Left lobe of liver (tissue), 2 donors: ENCODE measurements around the gene SBSN. TPM values are rescaled to one million over a fixed set of nuclear protein-coding genes. Genes with fewer than 3 reads are reported as not detected.
A peak's percentile ranks its signal among the peaks of the same experiment; 100 is the strongest.

Experiments
- ATAC-seq: fragments of 200-7000 bp; cut with Tn5 transposase; one replicate; pipeline ENCODE4 v1.9.1; 2020; ENCODE audit warnings: mild to moderate bottlenecking, moderate library complexity
- DNase-seq: peaks from one replicate; pipeline ENCODE4 v3.0.0-alpha.2; 2020; ENCODE audit warnings: low spot score
- total RNA-seq: library from RNA; stranded (reverse); gene quantifications from one replicate; pipeline ENCODE4 v1.2.1, GENCODE V29; 2021
- donor health status: DM: no; HTN: no; CAD: no; lungs with moderate emphysema.
- donor health status: DM: no; HTN: yes; CAD: no.

The SBSN gene
- total RNA-seq, 1 donor from 2014 or later: not detected

DNA sequence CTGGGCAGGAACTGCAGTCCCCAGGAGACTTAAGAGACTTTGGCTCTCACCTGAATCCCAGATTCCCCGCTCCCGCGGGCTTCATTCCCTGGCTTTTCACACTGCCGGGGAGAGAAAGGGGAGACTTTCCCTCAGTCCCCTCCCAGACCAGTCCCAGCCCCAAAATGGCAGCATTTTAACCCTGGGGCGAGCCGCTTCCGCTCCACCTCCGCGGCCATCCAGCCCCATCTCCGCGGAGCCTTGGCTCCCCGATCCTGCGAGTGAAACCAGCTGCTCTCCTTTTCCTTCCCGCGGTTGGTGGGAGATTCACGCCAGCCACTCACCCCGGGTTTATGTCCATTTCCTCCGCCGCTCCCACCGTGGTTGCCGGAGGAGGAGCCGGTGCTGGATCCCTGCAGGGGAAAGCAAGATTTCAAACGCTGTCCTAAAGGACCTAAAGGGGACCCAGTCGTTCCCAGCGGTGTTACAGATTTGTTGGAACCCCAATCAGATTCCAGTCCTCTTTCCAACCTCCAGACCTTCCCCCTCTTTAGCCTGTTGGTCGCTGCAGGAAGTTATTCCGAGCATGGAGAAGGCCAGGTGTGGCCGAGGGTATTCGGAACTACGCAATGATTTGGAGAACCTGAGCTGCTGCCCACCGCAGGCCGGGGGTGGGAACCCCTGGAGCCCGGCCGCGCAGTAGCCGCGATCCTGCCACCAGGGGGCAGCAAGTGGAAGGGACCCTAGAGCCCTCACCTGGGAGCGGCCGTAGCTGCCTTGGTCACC lies 18.1 kb downstream of the SBSN start:
- ATAC-seq (peak; percentile 94), DNase-seq (peak; percentile 71)

DNA sequence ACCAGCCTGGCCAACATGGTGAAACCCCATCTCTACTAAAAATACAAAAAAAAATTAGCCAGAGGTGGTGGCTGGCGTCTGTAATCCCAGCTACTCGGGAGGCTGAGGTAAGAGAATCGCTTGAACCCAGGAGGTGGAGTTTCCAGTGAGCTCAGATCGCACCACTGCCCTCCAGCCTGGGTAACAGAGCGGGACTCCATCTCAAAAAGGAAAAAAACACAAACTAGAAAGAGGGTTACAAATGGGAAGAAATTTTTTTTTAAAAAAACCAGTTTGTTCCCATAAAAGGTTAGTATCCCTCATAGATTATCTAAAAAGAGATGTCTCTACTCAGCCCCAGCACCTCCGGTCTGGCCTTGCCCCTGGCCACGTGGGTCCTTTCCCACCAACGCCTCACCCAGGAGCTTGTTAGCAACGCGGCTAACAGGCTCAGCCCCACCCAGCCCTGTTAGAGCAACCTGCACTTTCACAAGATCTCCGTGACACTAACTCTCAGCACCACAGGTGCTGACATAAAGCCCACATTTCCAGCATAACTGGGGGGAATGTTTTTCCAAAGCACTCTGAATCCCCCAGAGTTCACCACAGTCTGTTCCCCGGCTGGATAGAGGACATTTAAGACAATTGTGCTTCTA lies 19.0 kb downstream of the SBSN start:
- ATAC-seq: peak; percentile 28
- no peak for DNase-seq

DNA sequence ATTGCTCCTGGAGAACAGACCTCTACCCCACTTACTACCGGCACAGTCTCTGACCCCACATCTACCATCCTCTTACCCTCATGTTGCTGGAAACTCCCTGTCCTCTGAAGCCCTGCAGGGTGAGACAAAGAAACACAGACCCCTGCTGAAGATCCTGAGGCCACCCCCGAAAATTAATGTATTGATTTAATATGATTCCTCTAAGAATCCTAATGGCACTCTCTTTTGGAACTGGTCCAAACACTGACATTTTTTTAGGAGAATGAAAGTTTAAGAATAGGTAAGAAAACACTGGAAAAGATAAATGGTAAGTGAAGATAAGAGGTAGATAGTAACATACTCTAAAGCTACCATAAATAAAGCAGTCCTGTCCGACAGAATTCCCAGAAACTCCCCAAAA lies 20.0 kb downstream of the SBSN start:
- DNase-seq: no peak
- no peak for ATAC-seq

DNA sequence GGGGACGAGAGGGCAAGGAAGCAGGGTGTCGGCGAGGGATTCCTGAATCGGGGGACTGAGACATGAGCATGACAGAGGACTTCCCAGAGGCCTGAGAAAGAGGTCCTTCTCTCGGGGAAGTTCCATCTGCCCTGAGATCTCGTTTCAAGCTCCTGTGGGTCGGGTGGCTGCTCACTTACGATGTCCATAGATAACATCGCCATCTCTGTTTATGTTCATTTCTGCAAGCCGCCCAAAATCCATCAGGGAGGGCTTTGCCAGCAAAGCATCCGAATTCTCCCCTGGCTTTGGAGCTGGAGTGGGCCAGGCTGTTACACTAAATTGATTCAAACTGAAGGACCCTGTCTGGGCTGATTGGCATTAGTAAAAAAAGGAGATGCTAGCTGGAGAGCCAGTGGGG lies 20.6 kb downstream of the SBSN start:
- DNase-seq (no peak), ATAC-seq (no peak)

DNA sequence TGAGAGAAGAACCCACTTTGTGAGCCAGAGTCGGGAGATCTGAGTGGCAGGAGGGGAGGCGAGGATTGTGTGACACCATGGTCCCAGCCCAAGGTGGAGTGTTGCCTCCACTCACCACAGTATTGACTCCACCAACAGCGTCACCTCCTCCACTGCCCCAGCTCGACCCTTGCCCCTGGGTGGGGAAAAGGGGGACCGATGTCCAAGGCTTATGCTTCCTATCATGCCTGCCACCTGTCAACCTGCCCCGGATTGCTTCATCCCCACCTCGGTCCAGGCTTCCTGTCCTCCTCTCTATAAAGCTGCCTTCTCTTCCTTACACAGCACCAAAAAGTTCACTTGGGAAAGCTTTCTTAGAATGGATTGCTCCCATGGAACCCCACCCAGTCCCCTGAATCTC lies 22.1 kb downstream of the SBSN start:
- DNase-seq (no peak), ATAC-seq (no peak)

DNA sequence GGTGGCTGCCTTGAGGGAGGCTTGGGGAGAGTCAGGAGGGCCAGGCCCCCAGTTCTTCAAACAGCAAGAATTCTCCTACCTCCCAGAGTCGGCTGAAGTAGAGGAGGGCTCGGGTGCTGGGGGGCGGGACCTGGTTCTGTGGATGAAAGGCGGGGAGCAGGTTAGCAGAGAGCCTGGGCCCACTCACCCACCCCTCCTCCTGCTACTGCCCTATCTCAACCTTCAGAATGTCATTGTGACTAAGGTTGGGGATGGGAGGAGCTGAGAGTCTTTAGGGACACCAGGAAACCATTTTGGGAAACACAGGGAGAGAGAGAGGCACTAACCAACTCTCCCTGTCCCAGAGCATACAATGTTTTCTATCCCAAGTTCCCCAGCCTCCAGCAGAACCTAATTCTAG lies 25.4 kb downstream of the SBSN start:
- ATAC-seq (no peak), DNase-seq (no peak)

DNA sequence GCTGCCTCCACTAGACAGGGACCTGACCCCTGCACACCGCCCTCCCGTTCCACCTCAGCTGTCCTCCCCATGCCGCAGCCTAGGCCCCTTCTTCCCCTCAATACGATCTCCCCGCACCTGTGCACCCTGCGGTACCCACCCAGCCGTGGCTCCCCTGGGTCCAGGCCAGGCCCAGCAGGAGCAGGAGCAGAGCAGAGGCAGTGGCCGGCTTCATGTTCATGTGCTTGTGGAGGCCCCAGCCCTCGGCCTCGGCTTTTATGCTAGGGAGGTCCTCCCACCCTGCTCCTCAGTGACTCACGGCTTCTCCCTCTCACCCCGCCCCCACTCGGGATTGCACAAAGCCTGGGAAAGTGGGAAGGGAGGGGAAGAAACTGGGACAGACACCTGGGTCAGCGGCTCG lies 26.4 kb downstream of the SBSN start:
- ATAC-seq (no peak), DNase-seq (no peak)

DNA sequence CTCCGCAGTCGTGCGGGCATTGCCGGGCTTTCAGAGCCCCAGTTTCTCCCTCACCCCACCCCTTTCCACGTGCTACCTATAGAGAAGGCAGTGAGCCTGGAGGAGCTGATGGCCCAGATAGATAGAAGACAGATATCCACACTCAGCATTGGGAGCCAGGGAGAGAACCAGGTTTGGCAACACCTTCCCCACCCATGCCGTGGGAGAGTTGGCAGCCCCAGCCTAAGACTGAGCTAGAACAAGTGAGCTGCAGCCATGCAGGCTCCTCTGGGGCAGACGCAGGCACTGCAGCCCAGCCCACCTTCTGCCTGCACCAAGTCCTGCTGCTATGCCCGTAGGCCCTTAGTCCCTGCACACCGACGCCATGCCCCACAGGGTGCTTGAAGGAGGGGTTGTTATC lies 27.5 kb downstream of the SBSN start:
- ATAC-seq: no peak
- DNase-seq: no peak

DNA sequence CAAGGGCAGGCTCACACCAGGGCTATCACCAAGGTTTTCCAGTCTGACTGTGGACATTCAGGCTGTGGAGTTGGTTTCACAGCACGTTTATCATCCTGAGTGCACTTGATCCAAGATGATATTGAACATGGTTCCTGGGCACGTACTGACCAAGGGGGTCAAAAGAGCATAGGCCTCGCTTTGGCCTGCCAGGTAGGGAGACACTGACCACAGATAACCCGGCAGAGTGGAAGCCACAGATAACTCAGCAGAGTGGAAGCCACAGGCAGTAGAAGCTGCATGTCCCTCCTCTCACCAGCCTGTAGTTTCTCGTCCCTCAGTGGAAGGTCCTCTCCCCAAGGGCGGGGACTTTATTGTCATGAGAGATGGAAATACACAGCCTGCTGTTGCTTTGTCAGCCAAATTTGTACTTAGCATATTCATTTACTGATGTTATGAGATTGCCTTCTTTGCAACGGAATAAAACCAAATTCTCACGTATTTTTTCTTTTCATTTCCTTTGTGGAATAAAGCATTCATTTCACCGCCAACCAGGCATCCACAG lies 29.1 kb downstream of the SBSN start:
- no peak for DNase-seq
- ATAC-seq: peak; percentile 59

DNA sequence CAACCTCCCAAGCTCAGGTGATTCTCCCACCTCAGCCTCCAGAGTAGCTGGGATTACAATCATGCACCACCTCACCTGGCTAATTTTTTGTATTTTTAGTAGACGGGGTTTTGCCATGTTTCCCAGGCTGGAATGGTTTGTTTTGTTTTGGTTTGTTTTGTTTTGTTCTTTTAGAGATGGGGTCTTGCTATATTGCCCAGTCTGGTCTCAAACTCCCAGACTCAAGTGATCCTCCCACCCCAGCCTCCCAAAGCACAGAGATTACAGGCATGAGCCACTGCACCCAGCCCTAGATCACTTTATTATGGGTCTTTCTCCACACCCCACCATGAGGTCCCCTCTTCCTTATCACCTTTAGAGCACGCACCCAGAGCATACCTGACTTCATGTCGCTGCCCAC lies 29.9 kb downstream of the SBSN start:
- DNase-seq (no peak), ATAC-seq (no peak)

DNA sequence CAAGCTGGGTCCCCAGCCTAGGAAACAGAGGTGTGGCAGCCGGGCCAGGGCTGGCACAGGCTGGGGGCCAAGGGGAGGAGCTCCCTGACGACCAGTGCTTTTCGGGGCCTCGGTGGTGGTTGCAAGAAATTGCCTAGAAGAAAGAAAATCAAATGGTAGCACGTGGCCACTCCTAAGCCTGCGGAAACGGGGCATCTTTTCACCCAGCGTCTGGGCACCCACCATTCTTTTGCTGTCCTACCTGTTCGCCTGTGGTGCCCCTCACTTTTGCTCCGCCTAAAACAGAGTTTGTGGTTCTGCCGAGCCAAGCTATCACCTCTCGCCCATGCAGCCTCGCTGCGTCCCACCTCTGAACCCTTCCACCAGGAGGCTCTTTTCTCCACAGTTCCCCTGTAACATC lies 30.7 kb downstream of the SBSN start:
- DNase-seq (no peak), ATAC-seq (no peak)

DNA sequence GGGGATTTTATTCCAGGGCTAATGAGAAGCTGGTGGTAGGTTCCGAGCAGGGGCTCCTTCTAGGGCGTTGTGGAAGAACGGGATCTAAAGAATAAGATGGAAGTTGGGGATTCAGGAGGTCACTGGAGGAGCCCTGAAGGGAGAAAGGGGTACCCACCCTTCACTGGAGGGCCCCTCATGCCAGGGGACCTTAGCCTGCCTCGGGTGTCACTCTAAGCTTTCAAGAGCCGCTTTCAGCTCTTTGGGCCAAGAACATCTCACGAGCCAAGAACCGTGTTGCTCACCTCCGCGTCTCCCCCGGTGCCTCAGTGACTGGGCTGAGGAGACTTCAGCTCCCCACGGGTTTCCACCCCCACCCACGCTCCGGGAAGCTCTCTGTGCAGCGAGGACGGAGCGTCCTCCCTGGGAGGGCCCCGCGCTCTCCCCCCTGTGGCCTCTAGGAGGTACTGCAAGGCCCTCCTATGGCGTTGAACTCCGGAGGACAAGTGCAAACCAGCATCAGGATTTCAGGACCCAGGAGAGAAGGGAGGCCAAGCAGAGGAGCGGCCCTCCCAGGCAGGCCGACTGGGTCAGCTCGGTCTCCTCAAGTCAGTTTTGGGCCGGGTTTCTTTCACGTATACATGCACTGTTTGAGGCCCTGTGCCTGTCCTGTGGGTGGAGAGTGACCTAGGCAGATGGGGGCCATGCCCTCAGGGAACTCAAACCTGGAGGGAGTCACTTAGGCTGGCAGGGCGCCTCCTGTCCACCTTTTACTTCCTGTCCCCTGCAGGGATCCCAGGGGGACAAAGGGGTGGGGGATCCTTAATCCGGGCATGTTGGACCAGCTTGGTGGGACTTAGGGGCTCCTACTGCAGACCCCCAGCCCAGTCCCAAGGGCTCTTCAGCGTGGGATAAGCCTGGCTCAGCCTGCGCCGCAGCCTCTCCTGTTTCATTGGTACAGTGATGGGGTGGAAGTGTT lies 32.7 kb downstream of the SBSN start:
- DNase-seq: peak; percentile 66
- peak; percentile 98 for ATAC-seq

DNA sequence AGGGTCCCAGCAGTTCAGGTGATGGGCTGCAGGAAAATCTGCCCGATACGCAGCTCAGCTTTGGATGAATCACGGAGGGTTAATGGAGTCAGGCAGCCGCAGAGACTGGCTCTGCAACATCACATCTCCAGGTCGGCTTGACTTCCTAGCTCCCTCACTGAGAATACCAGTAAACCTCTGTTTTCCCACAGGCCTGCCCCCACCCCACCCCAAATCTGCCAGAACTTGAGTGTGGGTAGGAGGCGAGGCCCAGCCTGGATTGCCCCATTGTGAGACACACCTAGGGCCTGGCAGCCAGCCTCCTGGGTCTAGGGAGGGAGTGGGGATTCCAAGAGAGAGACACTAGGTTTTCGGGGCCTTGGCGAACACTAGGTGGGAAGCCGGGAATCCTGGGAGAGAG lies 34.1 kb downstream of the SBSN start:
- DNase-seq: no peak
- no peak for ATAC-seq

DNA sequence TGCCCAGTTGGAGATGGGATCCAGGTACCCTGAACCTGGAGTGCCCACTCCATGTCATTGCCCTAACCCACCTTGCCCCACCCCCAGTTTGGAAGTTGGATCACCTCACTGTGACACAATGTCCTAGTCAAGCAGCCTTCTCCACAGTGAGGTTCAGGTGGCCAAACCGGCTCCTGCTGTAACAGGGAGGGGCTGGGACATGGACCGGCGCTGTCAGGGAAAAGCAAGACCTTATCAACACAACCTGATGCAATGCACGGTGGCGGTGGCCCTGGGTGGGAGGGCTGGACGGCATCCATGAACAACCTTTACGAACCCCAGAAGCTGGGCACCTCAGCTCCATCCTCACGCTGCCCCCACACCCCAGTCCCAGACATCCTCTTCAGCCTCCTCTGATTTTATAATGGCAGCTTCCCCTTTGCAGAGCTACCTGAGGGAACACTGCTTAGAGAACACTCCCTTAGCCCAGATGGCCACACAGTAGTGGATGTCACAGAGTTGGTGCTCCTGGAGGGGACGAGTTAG lies 36.2 kb downstream of the SBSN start:
- DNase-seq: no peak
- no peak for ATAC-seq

DNA sequence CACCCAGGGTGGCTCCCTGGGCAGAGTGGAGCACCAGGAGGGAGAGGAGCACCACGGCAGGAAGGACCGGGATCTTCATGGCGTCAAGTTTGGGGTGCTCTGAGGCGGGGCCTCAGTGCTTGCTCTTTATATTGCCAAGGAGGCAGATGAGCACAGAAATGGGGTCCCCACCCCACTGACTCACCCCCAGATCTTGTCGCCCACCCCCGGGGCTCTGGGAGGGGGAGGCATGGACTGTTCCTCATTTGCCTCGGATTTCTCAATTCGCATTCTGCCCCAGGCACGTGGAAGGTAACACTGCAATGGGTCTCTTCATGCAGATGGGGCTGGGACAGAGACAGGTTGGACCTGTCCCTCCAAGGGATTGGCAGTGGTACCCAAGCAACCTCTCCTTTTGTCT lies 37.7 kb downstream of the SBSN start, which contains the start of gene KRTDAP:
KRTDAP (minus strand) TSS at position 101 of the 400 bp plus-strand sequence; CDS start at position 79, 22 bp downstream.
- no peak for DNase-seq
- no peak for ATAC-seq

DNA sequence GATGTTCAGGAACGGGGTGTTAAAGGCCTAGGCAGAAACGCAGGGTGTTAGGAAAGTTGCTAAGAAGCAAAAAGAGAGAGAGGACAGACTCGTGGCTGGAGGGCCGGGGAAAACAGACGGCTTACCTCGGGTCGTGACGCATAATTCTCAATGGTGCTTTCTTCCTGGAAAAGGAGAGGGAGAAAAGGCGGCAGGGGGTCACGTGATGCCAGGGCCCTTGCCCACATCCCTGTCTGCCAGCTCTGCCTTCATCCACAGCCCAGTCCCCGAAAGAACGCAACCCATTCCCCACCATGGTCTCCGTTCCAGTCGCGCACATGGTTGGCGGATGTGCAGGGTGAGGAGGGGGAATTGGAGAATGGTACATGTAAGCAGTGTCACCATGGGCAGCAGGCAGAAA lies 39.4 kb downstream of the SBSN start:
- no peak for ATAC-seq
- DNase-seq: no peak

DNA sequence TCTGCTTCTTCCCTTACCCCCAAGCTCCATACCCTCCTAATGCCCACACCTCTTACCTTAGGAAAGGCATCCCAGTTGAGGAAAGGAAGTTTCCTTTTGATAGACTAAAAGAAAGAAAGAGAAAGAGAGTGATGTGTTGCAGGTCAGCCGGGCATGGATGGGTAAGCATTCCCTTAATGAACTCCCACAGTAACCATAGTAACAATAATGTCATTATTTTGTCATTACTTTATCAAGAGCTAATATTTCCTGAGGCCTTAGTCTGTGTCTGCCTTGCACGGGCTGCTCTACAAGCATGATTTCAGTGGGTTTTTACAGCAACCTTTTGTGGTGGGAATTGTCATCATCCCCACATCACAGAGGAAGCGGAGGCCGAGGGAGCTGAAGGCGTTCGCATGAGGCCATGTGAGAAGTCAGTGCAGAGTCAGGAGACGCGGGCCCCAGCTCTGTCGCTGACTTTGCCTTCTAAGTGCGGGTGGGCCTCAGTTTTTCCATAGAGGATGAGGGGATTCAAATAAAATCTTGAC lies 40.4 kb downstream of the SBSN start:
- no peak for ATAC-seq
- no peak for DNase-seq

DNA sequence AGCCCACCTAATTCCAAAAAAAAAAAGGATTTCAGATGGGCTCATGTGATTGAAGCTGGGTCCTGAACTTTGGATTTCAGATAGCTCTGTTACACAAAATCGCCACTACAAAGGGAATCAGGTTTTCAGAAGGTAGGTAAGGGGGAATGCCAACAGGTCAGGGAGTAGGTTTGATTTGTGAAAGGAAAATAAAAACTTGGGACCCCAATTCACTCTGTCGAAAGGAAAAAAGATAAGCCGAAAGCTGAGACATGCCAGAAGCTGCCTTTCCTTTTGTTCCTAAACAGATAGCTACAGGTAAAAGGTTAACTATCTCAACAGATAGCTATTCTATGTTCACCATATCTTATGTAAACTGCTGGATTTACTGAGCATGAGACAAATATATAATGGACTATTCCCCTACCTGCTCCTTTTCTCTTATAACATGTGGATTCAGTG lies 41.8 kb downstream of the SBSN start:
- ATAC-seq (peak; percentile 42), DNase-seq (no peak)

DNA sequence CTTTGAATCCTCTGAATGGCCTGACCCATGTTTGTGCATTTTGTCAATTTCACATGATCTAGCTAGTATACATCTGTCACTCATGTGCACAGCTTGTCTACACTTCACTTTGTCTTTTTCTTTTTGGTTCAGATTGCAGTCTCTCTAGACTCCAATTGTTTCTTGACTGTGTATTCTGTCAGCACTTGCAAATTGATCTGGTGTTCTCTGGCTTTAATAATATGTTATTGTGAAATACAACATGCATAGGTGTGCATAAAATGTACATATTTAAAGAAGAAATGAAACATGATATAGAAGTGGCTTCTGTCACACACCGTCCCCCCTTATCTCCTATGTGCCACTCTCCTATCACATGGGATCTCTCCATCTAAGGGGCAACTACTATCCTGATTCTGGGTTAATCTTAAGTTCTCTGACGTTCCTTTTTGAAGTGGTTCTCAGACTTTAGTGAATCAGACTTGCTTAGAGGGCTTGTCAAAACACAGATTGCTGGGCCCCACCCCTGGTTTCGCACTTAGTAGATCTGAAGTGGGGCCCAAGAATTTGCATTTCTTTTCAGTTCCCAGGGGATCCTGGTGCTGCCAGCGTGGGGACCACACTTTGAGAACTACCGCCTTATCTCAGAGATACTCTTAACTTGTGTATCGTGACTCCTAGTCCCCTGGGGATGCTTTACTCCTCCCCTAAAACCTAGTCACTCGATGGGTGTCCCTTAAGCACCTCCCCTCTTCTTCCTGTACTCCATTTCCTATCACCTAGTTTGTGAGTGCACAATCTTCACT lies 43.7 kb downstream of the SBSN start:
- ATAC-seq (no peak), DNase-seq (no peak)

DNA sequence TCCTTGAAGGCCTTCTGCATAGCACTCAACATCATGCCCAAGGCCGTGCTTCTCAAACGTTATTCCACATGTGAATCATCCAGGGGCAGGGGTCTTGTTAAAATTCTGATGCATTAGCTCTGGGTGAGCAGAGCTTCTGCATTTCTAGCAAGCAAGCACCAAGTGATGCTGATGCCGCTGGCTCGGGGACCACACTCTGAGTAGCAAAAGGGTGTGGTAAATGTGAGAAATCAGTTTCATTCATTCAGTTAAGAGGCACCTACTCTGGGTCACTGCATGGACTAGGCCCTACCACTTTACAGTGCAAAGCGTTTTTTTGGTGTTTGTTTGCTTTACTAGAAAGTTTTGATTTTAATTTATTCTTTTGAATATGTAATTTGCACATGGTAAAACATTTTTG lies 45.0 kb downstream of the SBSN start:
- ATAC-seq (no peak), DNase-seq (no peak)
